Erythroblast (primary cell): ENCODE results near the gene AUTS2.

Experiments used
- GATA1 ChIP-seq: IDR thresholded peaks from 2 replicates; pipeline ENCODE4 v1.6.1; 2011; ENCODE audit warnings: low read depth, mild to moderate bottlenecking, control low read depth, low read length, moderate library complexity
- POLR2A ChIP-seq: IDR thresholded peaks from 2 replicates; pipeline ENCODE4 v1.6.1; 2011; ENCODE audit warnings: mild to moderate bottlenecking, low read length

GRCh38 chr7:69645683-69646082 lies 47.4 kb downstream of the AUTS2 start:
- TF ChIP-seq POLR2A (no peak), GATA1 (no peak)
